ENCODE measurements around the gene ATF7. TPM values are rescaled to one million over a fixed set of nuclear protein-coding genes. Genes with fewer than 3 reads are reported as not detected.
"Not testable (repeated sequence)": the region's sequence is repeated elsewhere in the genome, so short reads cannot be mapped to it uniquely, and the experiment has no call there.

Gene ATF7
- polyA plus RNA-seq, 3 donors = 37.9 to 49.9 (median 47.4) TPM

GRCh38 chr12:53568809-53569557 is 57.2 kb downstream of the ATF7 start:
- DNase-seq = no peak

GRCh38 chr12:53567961-53568808 is 58.0 kb downstream of the ATF7 start:
- DNase-seq = no peak

GRCh38 chr12:53565376-53565775 is 60.8 kb downstream of the ATF7 start:
- DNase-seq = not testable (repeated sequence)

- no peak for DNase-seq
Measured at GRCh38 chr12:53564941-53565340, 61.2 kb downstream of the ATF7 start.

- no peak for DNase-seq
Measured at GRCh38 chr12:53564278-53564677, 61.9 kb downstream of the ATF7 start.

- DNase-seq = no peak
Measured at GRCh38 chr12:53563452-53564028, 62.6 kb downstream of the ATF7 start.

- no peak for DNase-seq
Measured at GRCh38 chr12:53561590-53561953, 64.6 kb downstream of the ATF7 start.

- DNase-seq = no peak
Measured at GRCh38 chr12:53560912-53561589, 65.1 kb downstream of the ATF7 start.

- no peak for DNase-seq
Measured at GRCh38 chr12:53560351-53560750, 65.8 kb downstream of the ATF7 start.

- DNase-seq = no peak
Measured at GRCh38 chr12:53558631-53559030, 67.6 kb downstream of the ATF7 start.

- no peak for DNase-seq
Measured at GRCh38 chr12:53552361-53553327, 73.5 kb downstream of the ATF7 start.

- DNase-seq = no peak
Measured at GRCh38 chr12:53551889-53552291, 74.3 kb downstream of the ATF7 start.

GRCh38 chr12:53550595-53550994 is 75.6 kb downstream of the ATF7 start:
- no peak for DNase-seq

GRCh38 chr12:53550131-53550530 is 76.1 kb downstream of the ATF7 start:
- not testable (repeated sequence) for DNase-seq

GRCh38 chr12:53548354-53548753 is 77.8 kb downstream of the ATF7 start:
- DNase-seq = not testable (repeated sequence)

- DNase-seq = no peak
Measured at GRCh38 chr12:53543539-53543938, 82.6 kb downstream of the ATF7 start.

GRCh38 chr12:53539526-53539925 is 86.7 kb downstream of the ATF7 start:
- no peak for DNase-seq

- DNase-seq = no peak
Measured at GRCh38 chr12:53538209-53538689, 87.9 kb downstream of the ATF7 start.

GRCh38 chr12:53536962-53537361 is 89.2 kb downstream of the ATF7 start:
- DNase-seq = no peak

- no peak for DNase-seq
Measured at GRCh38 chr12:53533471-53533870, 92.7 kb downstream of the ATF7 start.

All from renal pelvis (tissue), 4 donors.